Measurements from ENCODE around the gene CLMP.

DNA sequence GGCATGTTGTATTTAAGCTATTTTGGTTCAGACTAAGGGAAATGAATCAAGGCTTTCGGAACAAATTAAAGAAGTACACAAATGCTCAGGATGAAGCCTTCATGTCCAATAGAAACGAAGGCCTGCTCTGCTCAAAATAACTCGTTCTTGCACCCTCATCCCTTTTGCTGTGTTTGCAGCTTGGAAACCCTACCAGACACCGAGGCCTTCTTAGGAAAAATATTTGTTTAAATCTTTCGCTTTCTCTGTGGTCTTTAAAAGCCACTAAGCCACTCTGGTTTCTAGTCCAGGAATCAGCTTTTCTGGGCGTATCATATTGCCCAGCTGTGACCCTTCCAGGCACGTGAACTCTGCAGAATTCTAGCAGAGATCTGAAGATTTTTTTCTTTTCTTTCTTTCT lies 72.2 kb downstream of the CLMP start:
- TF ChIP-seq CTCF (conservative IDR thresholded peaks at IDR 0.05) (no peak), EZH2 (IDR thresholded peaks at IDR 0.05; ENCODE audit: low read depth) (no peak)
